H1 (cell line): Measurements from ENCODE around the gene GPC6. TPM values are rescaled to one million over a fixed set of nuclear protein-coding genes. Genes with fewer than 3 reads are reported as not detected.

ENCODE experiments used
- MAFK ChIP-seq: IDR thresholded peaks from 2 replicates; pipeline ENCODE4 v1.6.1; 2012; ENCODE audit warnings: low read depth, mild to moderate bottlenecking, improper control_type of control experiment, low read length
- POLR2A ChIP-seq, 2 experiments: IDR thresholded peaks; 1 replicate in 1 of 2; 2 replicates in 1 of 2; pipeline ENCODE4 v1.6.1; 2011; ENCODE audit warnings: low read depth in 2 of 2, low read length in 2 of 2, mild to moderate bottlenecking in 2 of 2; ENCODE audit errors: control extremely low read depth in 1 of 2
- SAP30 ChIP-seq: fragments of 300-600 bp; sonication (generic); IDR thresholded peaks from 2 replicates; pipeline ENCODE4 v1.7.1; 2012; ENCODE audit warnings: low read length, moderate library complexity, mild to moderate bottlenecking, inconsistent platforms; ENCODE audit not compliant: insufficient read depth, insufficient replicate concordance
- ZNF274 ChIP-seq: IDR thresholded peaks from 2 replicates; pipeline ENCODE4 v1.7.0; 2012; ENCODE audit warnings: low read length, borderline replicate concordance; ENCODE audit errors: extremely low read depth
- polyA plus RNA-seq, 7 experiments: library from polyadenylated mRNA; depleted of rRNA in 3 of 7; stranded (reverse) in 5 of 7; unstranded in 2 of 7; fragments of >200 nt in 5 of 7; fragments of 200-250 nt in 2 of 7; gene quantifications; 1 replicate in 5 of 7; 2 replicates in 1 of 7; 4 replicates in 1 of 7; pipeline versions ENCODE4 v1.2.1 to v1.2.3, GENCODE V29; 2011 to 2013; ENCODE audit warnings: missing spikeins in 2 of 7, mixed read lengths in 2 of 7
- total RNA-seq: library from RNA; stranded (reverse); fragmentation: NEBNext Ultra II Directional; extraction: Animal tissue kit (Norgen Biotek cat#: 25700); gene quantifications from 2 replicates; pipeline ENCODE4 v1.2.1, GENCODE V29; 2021

GPC6 gene
- total and polyA plus RNA-seq, 2 of the 8 experiments (the other 6 are each of a cell fraction or from before 2014, with no cell fraction given): 5.4 to 12.0 TPM

DNA sequence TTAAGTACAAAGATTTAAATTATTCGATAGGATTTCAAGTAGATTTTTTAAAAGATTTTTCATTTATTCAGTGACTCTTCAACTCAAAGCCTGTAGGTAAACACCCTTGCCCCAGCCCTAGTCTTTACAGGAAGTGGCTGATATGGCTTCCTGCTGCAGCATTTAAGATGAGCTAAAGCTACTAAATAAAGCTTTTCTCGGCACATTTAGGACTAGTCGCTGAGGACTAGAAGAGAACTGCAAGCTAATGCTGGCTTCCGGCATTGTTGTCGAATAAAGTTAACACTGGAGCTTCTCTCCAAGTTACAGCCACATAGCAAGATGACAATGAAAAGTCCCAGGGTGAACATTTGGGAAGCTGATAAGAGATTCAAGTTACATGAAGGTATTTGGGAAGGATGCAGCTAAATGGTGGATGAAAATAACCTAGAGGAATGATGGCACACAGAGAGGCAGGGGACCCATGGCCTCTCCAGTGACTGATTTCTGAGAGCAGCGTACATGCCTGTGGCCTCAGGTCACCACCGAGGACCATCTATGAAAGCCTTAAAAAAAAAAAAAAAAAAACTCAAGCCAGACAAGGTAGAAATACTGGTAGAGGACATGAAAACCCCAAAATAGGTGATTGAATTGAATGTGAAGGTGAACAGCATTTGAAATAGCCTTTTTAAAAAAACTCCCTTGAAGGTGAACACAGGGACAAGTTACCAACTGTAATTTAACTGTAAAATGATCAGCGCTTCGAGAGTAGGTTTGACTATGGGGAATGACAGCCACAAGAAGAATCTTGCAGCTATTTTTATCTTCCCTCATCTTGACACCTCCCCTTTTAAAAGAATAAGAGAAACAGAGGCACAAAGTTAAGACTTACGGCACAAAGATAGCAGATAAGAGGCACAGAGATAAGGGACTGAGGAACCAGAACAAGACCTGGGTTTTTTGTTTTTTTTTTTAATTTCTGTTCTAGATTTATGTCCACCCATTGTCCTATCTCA is 1097.5 kb downstream of the GPC6 start (continued):
- TF ChIP-seq SAP30 (no peak), ZNF274 (no peak), POLR2A (IDR thresholded peaks at IDR 0.05; ENCODE audit: control extremely low read depth in 1 of 2, low read depth in 2 of 2, low read length in 2 of 2) (no peak), MAFK (no peak)
